Mucosa of gallbladder (tissue), 1 donor: ENCODE measurements around the gene GRB14. TPM values are rescaled to one million over a fixed set of nuclear protein-coding genes. Genes with fewer than 3 reads are reported as not detected.
"Not testable (repeated sequence)": the region's sequence is repeated elsewhere in the genome, so short reads cannot be mapped to it uniquely, and the experiment has no call there.

Experiments
- DNase-seq: peaks from one replicate; pipeline ENCODE4 v3.0.0-alpha.2; 2020; ENCODE audit warnings: low spot score
- total RNA-seq: library from RNA; stranded (reverse); gene quantifications from one replicate; pipeline ENCODE4 v1.2.1, GENCODE V29; 2021
- donor health status: DM: no; HTN: no; CAD: no.

The GRB14 gene
- total RNA-seq: 2.5 TPM

DNA sequence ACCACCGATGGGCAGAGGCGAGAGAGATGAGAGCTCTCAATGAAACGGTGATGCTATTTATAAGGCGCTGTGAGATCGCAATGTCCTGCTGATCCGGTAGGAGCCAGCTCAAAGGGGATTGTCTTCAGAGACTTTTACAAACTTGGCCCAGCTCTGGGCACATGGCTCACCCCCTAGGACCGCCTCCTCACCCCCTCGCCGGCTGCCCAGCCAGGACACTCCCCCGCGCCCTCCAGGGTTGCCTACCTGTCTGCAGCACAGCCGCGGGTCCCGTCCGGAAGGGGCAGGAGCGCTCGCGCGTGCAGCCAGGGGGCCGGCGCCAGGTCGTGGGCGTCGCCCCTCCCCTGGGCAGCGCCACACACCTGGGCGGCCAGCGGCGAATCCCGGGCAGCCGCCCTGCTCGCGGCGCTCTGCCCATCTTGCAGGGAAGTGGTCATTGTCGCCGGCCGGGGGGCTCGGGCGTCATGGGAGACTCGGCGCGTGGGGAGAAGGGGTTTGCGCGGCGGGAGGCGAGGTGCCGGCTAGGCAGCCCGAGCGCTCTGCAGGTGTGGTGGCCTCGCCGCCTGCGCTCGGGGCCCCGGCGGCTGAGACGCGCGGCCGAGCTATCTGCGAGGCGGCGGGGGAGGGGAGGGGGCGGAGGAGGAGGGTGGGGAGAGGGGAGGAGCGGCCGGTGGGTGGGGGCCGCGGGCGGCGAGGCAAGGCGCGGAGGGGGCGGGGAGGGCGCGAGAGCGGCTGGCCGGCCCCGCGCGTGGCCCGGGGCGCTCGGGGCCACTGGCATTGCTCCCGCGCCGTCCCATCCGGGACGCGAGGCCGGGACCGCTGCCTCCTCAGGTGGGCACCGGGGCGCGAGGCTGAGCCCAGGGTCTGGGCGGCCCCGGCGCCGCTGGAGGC, at the start of gene GRB14:
Gene GRB14 (minus strand): TSS at position 610 of the 891 bp plus-strand sequence. CDS start 173 bp downstream, at position 437.
- peak; percentile 12 for DNase-seq

DNA sequence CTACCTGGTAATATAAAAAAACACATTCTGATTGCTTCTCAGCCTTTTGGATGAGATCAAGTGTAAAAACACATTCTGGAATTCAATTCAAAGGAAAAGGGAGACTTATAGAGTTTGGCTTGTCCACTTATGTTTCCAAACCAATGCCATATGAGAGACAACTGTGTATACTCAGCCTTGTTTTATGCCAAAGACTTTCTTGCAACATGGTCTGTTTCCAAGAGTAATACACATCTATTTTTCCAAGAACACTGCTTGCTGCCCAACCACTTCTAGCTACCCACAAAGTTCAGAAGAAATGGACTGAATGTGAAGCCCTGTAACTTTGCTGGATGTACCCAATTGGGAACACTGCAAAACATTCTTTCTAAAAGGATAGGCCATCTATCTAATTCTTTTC, 48.0 kb upstream of the GRB14 start:
- DNase-seq: no peak

DNA sequence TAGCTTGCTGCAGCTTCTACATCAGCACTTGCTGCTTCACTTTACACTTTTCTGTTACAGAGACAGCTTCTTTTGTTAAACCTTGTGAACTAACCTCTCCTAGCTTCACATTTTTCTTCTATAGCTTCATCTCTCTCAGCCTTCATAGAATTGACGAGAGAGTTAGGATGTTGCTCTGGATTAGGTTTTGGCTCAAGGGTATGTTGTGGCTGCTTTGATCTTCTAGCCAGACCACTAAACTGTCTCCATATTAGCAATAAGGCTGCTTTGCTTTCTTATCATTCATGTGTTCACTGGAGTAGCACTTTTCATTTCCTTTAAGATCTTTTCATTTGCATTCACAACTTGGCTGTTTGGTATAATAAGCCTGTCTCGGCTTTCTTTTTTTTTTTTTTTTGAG, 46.3 kb upstream of the GRB14 start:
- no peak for DNase-seq

DNA sequence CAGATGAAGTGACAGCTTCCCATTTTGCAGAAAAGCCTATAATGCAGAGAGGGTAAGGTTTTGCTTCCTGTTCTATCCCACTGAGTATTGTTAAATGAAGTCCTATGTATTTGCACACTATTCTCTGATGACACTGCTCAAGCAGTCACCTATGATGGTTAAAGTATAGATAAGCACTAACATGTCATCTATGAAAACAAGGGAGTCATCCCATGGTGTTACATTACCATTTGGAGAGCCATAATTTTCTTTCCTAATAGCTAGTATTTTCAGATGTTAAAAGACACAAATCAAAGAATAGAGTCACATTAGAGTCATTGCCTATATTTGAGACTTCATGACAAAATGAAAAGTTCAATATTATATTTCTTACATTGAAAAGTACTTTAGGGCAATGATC, 42.8 kb upstream of the GRB14 start:
- DNase-seq: no peak

DNA sequence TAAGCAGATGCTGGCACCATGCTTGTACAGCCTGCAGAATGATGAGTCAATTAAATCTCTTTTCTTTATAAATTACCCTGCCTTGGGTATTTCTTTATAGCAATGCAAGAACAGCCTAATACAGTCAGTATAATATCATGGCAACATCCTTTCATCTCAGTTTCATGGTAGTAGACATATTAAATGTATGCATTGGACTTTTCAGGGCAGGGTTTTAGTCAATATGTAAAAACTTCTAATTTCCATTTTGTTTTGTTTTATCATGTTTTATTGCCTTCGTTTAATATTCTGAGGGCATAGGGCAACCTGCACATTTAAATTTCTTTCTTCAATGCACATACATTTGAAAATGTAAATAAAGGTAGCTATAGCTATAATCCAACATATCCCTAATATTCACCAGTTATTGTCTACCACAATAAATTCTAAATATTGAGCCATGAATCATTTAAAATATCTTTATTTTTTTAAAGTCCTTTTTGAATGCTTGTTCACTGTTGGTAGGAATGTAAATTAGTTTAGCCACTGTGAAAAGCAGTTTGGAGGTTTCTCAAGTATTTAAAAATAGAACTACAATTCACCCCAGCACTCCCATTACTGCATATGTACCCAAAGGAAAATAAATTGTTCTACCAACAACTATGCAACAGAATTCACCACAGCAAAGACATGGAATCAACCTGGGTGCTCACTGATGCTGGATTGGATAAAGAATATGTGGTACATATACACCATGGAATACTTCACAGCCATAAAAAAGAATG, 41.8 kb upstream of the GRB14 start:
- DNase-seq: no peak

DNA sequence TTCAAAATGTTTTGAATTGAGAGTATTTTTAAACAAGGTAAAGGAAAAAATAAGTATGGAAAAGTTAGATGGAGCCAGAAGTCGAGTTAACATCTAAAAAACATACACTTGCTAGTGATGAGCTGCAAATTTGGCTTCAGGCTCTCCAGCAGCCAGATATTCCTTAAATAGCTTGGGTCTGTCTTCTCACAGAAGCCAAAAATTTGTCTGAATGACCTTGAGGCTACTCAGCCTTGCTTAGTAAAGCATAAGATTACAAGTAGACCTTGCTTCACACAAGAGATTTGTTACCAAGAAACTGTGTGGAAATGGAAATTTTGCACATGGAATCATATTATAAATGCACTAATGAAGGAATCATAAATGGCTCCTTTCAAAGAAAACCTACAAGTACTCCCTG, 40.8 kb upstream of the GRB14 start:
- DNase-seq: no peak

DNA sequence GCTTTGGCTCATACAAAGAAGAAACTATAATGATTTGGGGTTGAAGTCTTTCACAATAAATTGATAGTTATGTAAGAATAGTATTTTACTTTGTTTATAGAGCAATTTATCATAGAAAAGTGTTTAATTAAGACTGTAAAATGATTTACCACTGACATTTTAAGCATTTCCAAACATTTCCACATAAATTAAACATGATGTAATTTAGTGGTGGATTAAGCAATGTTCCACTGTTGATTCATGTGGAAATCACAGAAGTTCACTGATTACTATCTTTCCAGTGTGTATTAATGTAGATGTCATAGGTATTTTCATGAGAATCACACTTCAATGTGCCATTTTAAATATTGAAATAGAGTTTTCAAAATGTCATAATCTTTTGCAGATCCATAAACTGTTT, 40.1 kb upstream of the GRB14 start:
- DNase-seq: no peak

DNA sequence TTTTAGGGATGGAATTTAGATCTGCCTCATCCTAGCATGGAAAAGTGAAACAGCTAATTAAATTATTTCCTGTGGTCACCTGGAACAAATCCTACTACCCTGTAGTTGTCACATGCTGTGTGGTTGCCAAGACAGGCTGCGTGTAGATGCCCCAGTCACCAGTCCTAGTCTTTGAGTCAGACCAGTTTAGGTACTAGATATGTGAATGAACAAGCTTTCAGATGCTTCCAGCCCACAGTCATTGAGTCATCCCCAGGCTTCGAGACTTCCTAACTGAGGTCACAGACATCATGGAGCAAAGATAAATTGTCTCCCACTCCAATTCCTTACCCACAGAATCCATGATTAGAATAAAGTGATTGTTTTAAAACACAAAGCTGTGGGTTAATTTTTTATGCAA, 35.8 kb upstream of the GRB14 start:
- DNase-seq: no peak

DNA sequence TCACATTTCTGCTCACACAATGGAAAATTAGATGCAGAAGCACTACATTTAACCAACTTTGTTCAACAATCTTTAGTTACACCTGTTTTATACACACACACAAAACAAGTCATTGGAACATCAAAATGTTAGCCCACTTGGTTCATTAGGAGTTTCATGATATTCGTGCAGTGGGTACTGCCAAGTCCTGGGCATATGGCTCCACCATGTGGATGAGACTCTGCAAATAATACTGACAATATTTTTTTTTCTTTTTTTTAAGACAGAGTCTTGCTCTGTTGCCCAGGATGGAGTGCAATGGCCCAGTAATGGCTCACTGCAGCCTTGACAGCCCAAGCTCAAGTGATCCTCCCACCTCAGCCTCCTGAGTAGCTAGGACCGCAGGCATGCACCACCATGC, 34.5 kb upstream of the GRB14 start:
- DNase-seq: no peak

DNA sequence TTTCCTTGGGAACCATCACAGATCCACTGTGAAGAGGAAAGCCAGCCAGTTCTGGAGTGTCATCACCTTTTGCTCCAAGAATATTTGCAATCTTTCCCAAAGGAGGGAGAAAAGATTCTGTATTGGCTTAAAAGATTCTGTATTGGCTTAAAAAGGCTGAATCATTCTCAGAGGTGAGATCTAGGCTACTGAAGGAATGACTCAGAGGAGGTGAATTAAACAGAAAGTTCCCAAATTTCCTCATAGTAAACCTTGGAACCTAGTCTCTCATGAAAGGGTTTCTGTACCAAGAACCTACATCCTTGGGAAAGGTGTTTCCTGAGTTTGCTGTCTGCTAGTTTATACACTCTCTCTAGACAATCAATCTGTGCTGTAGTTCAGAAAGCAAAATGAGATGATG, 34.1 kb upstream of the GRB14 start:
- no peak for DNase-seq

DNA sequence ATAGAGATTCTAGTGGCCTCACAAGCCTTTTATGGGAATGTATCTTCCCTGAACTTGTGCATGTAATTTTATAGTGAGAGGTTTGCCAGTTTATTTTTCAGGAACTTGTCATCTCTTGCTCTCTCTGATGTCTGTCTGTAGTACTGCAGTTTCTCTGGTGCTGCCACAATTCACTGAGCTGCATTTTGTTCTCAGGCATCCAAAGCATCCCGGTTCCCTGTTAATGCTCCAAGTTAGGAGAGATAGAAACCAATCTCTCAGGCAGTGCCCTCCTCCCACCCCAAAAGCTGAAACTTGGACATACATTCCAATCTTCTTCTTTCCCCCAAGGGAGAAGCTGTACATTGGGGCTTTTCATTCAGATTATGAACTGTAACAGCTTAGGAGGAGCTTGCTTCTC, 30.1 kb upstream of the GRB14 start:
- no peak for DNase-seq

DNA sequence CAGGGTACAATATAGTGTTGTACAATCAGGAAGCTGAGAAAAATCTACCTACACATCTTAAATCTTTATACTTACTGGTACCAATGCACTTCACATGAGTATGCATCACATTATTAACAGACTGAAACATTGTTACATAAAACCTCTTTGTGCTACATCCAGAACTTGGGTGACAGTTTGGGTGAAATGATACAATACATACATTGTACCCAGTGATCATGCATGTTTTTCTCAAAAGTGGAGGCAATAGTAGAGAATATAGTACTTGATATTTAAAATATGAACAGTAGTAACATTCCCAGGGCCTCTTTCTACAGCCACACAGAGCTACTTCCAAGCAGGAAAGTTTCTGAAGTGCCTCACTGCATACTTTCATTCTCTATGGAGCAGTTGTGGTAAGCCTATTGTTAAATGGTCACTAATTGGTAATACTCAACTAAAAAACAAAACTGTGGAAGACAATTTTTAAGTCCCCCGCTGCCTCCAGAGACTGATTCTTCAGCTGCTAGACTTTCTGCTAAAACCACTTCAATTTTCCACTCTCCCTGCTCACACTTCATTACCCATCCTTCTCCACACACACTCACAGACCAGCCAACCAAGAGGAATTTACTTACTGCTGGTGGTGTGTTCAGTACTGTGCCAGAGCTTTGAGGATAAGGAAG, 22.9 kb upstream of the GRB14 start:
- no peak for DNase-seq

DNA sequence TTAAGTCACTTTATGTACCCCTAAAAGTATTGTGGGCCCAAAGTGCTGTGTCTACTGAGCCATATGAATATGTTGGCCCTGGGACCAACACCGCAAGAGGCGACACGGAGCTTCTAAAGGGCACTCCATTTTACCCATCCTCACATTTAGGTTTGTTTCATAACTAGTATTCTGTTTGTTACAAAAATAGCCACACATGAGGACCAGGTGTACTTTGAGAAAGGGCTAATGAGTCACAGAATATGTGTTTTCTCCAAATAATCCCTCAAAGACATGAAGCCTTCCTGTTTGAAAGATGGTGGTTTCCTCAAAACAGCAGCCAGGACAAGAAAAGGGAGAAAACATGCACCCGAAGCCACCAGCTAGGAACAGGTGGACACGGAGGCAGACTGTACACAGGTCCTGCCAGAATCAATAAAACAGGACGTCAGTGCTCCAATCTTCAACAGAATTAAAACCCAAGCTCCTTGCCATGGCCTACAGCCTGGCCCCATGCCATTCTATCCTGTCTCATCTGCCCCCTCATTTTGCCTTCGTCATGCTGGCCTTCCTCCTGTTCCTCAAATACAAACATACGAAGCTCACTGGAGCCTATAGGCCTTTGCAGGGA, 21.8 kb upstream of the GRB14 start:
- DNase-seq: no peak

DNA sequence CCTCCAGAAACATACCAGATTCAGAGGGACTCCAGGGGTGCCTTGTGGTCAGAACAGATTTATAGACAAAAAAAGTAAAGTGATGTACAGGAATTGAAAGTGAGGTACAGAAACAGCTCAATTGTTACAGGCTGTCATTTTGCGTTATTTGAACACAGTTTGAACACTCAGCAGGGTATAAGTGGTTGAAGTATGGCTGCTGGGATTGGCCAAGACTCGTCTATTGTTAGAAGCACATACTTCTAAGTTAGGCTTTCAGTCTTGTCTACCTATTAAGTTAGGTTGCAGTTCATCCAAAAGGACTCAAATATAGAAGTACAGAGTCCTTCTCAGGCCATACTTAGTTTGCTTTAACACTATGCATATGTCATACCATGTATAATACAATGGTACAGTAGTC, 21.0 kb upstream of the GRB14 start:
- no peak for DNase-seq

DNA sequence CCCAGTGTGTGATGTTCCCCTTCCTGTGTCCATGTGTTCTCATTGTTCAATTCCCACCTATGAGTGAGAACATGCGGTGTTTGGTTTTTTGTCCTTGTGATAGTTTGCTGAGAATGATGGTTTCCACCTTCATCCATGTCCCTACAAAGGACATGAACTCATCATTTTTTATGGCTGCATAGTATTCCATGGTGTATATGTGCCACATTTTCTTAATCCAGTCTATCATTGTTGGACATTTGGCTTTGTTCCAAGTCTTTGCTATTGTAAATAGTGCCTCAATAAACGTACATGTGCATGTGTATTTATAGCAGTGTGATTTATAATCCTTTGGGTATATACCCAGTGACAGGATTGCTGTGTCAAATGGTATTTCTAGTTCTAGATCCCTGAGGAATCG, 7.0 kb upstream of the GRB14 start:
- not testable (repeated sequence) for DNase-seq

DNA sequence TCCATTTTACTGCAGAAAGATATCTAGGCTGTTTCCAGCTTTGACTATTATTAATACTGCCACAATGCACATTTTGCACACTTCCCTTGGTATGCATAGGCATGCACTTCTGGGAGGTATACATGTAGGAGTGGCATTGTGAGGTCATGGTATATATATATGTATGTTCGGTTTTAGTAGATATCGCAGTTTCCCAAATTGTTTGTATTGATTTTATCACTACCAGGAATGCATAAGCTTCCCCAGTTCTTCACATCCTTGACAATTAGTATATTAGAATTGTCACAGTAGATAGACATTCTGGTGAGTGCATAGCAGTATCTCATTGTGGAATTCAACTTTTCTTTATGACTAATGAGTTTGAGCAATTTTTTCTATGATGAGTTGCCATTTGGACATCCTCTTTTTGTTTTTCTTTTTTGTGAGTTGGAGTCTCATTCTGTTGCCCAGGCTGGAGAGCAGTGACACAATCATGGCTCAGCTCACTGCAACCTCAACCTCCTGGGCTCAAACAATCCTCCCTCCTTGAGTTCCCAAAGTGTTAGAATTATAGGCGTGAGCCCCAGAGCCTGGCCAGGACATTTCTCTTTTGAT, 4.2 kb upstream of the GRB14 start:
- DNase-seq: no peak

DNA sequence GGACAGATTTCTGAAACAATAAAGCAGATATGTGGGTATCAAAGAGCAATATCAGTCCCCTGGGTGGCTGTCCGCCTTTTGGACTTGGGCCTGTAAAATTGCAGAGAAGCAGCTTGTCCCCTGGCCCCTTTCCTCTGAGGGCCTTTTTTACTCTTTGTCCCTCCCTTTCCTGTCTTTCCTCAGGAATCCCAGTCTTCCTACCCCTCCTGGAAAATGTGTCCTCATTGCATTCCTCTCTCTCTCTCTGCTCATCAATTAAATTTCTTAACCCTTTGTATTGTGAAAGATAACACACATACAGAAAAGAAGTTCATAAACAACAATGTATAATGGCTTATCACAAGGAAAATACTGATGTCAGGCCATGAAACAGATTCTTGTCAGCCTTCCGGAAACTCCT, 3.0 kb upstream of the GRB14 start:
- no peak for DNase-seq

DNA sequence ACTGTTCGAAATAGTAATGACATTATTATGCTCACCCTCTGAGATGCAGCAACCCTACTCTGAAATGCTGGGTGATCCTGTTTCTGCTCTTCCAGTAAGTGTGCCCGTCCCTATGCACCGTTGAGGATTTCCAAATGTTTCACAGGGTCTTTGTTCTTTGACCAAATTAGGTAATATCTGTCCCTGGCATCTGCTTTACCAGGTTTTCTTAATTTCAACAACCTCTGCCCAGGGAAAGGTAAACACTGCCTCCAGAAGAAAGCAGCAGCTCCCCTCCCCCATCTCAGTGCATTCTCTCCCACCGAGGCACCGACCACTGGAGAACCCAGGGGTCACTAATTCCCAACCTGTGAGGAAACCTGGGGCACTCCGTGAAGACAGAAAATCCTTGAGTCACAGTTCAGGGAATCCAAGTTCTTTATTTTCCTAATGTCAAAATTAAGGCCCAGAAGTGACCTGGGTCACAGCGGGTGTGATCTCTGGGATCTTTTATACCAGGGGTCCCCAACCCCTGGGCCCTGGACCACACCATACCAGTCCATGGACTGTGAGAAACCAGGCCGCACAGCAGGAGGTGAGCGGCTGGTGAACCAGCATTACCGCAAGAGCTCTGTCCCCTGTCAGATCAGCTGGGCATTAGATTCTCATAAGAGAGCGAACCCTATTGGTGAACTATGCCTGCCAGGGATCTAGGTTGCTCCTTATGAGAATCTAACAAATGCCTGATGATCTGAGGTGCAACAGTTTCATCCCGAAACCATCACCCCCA, 1.2 kb upstream of the GRB14 start:
- no peak for DNase-seq

DNA sequence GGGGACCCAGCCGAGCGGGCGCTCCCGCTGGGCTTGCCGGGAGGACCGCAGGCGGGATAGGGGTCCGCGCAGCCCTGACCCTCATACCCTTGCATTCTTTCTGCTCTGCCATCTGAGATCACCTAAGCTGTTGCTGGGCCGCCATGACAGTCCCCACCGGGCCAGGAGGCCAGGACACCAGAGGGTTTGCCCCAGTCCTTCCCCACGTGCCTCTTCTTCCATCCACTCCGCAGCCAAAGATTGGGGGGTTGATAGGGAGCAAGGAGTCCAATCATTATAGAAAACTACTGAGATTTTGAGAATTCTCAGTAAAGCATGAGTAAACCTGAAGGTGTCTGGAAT, 453 bp upstream of the GRB14 start:
- DNase-seq: no peak

DNA sequence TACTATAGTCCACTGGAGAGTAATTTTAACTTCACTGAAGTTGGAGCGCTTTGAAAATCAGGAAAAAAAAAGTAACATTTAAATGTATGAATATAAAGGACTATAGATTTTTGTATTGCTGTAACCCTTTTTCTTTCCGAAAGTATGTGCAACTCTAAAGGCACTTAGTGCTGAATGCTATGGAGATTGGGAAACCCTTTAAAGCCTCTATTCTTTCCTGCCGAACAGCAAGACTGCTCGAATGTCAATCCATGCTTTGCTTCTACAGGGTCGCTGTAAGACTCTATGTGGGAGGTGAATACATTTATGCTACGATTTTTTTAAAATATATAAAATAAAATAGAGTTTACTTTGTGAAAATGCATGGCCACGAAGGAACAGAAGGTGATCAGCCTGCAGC, 825 bp downstream of the GRB14 start:
- DNase-seq: no peak

DNA sequence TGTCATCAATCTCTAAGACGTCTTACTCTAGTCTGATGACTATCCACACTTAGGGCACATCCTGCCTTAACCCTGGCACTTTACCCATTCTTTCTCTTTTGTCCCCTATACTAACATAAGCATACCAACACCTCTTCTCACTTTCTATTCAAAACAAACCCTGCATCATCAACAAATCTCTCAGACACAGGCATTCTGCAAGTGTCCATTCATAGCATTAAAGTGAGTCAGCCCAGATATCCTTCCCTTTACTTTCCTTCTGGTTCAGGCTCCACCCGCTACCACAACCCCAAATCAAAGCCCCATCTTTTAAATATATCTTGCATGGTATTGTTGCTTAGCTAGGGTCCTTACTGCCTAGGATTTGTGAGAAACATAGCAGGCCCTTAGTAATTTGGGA, 3.8 kb downstream of the GRB14 start:
- no peak for DNase-seq
